Hepatocyte (in vitro differentiated cells): Measurements from ENCODE around the gene DNAJC16. TPM values are rescaled to one million over a fixed set of nuclear protein-coding genes. Genes with fewer than 3 reads are reported as not detected.

Experiments
- DNase-seq: peaks from one replicate; pipeline ENCODE4 v3.0.0-alpha.2; 2016; ENCODE audit warnings: low spot score
- H2AFZ ChIP-seq: fragments of 200-600 bp; sonication (generic); 2 replicates; pipeline ENCODE4 v1.6.0; 2016; ENCODE audit warnings: antibody characterized with exemption, mild to moderate bottlenecking
- H3K27ac ChIP-seq: fragments of 200-600 bp; sonication (generic); 2 replicates; pipeline ENCODE4 v1.5.1; 2016; ENCODE audit warnings: mild to moderate bottlenecking
- H3K27me3 ChIP-seq: fragments of 200-600 bp; sonication (generic); 2 replicates; pipeline ENCODE4 v1.6.1; 2016
- H3K36me3 ChIP-seq: fragments of 200-600 bp; sonication (generic); replicated peaks from 2 replicates; pipeline ENCODE4 v1.5.1; 2016; ENCODE audit warnings: low read depth; ENCODE audit not compliant: insufficient read depth
- H3K4me1 ChIP-seq: fragments of 200-600 bp; sonication (generic); 2 replicates; pipeline ENCODE4 v1.5.1; 2016; ENCODE audit warnings: mild to moderate bottlenecking, moderate library complexity; ENCODE audit not compliant: insufficient read depth
- H3K4me2 ChIP-seq: fragments of 200-600 bp; sonication (generic); 2 replicates; pipeline ENCODE4 v1.6.0; 2016
- H3K4me3 ChIP-seq: fragments of 200-600 bp; sonication (generic); 2 replicates; pipeline ENCODE4 v1.5.1; 2016; ENCODE audit warnings: mild to moderate bottlenecking
- H3K79me2 ChIP-seq: fragments of 200-600 bp; sonication (generic); 2 replicates; pipeline ENCODE4 v1.6.0; 2017; ENCODE audit warnings: mild to moderate bottlenecking
- H3K9me2 ChIP-seq: fragments of 200-600 bp; sonication (generic); replicated peaks from 2 replicates; pipeline ENCODE4 v1.6.0; 2017; ENCODE audit warnings: mild to moderate bottlenecking; ENCODE audit not compliant: insufficient read depth
- H3K9me3 ChIP-seq: fragments of 200-600 bp; sonication (generic); 2 replicates; pipeline ENCODE4 v1.5.1; 2016; ENCODE audit warnings: low read depth, mild to moderate bottlenecking
- H4K20me1 ChIP-seq: fragments of 200-600 bp; sonication (generic); 2 replicates; pipeline ENCODE4 v1.6.0; 2016; ENCODE audit warnings: mild to moderate bottlenecking; ENCODE audit not compliant: insufficient read depth, poor library complexity, severe bottlenecking
- CTCF ChIP-seq: fragments of 200-600 bp; sonication (generic); IDR thresholded peaks from 2 replicates; pipeline ENCODE4 v1.5.1; 2016; ENCODE audit warnings: antibody characterized with exemption, mild to moderate bottlenecking; ENCODE audit not compliant: poor library complexity
- EZH2 ChIP-seq: fragments of 200-600 bp; sonication (generic); IDR thresholded peaks from 2 replicates; pipeline ENCODE4 v1.6.1; 2016; ENCODE audit warnings: antibody characterized with exemption, mild to moderate bottlenecking, borderline replicate concordance
- EZH2phosphoT487 ChIP-seq: fragments of 200-600 bp; sonication (generic); IDR thresholded peaks from one replicate; pipeline ENCODE4 v1.6.1; 2018; ENCODE audit warnings: antibody characterized with exemption, mild to moderate bottlenecking, low read depth, moderate library complexity; ENCODE audit not compliant: unreplicated experiment, severe bottlenecking
- WGBS: methylation state at CpG from one replicate; pipeline ENCODE4 v1.1.6; 2016; ENCODE audit warnings: low lambda C conversion rate; ENCODE audit errors: missing lambda C conversion rate; 5-methylcytosine and 5-hydroxymethylcytosine counted together
- polyA plus RNA-seq: library from polyadenylated mRNA; unstranded; fragments of >200 nt; fragmentation: Nextera tagmentation; extraction: Ambion mirVana; gene quantifications from 2 replicates; pipeline ENCODE4 v1.2.1, GENCODE V29; 2016
- total RNA-seq: library from RNA; depleted of rRNA; stranded (reverse); fragments of >200 nt; gene quantifications from 2 replicates; pipeline ENCODE4 v1.2.3, GENCODE V29; 2014

Gene DNAJC16
- total and polyA plus RNA-seq, 2 experiments from 2014 or later, result 9.6 to 21.1 TPM

- Histone ChIP-seq H3K36me3 (no peaks in the 10 kb centered on the region), H3K79me2 (peaks cover 54% of the 10 kb centered on the region), H3K4me2 (peak overlapping the region; percentile 73), H3K4me3 (peak overlapping the region; percentile 64), H3K27ac (peak overlapping the region; percentile 90), H3K4me1 (peaks cover 11% of the 10 kb centered on the region), H3K9me2 (no peaks in the 10 kb centered on the region), H3K27me3 (no peaks in the 10 kb centered on the region), H4K20me1 (no peaks in the 10 kb centered on the region), H2AFZ (peak overlapping the region; percentile 21), H3K9me3 (no peaks in the 10 kb centered on the region)
- DNase-seq, result peak; percentile 31
- no peak for TF ChIP-seq CTCF
- no peak for TF ChIP-seq EZH2phosphoT487
- no peak for TF ChIP-seq EZH2
- WGBS, result 6% methylated on average over 20 of the region's 40 CpGs
These were observed 1.3 kb upstream of the DNAJC16 start for GRCh38 chr1:15525050-15526020.

- Histone ChIP-seq H3K4me1 (peaks cover 11% of the 10 kb centered on the region), H3K79me2 (peaks cover 50% of the 10 kb centered on the region), H3K36me3 (no peaks in the 10 kb centered on the region), H3K9me3 (no peaks in the 10 kb centered on the region), H3K4me2 (peak overlapping the region; percentile 73), H4K20me1 (no peaks in the 10 kb centered on the region), H3K4me3 (peak overlapping the region; percentile 1), H3K27me3 (no peaks in the 10 kb centered on the region), H2AFZ (peak overlapping the region; percentile 21), H3K9me2 (no peaks in the 10 kb centered on the region), H3K27ac (peak overlapping the region; percentile 90)
- peak; percentile 57 for DNase-seq
- WGBS, result 2% methylated on average over 9 of the region's 9 CpGs
- TF ChIP-seq EZH2 (no peak), CTCF (no peak), EZH2phosphoT487 (no peak)
These were observed 593 bp upstream of the DNAJC16 start for GRCh38 chr1:15526021-15526489.

GRCh38 chr1:15531003-15531402 is 4.4 kb downstream of the DNAJC16 start:
- Histone ChIP-seq H3K4me1 (no peaks in the 10 kb centered on the region), H3K4me2 (no peak overlapping the region), H3K79me2 (peaks cover 35% of the 10 kb centered on the region), H4K20me1 (no peaks in the 10 kb centered on the region), H3K27ac (no peak overlapping the region), H3K36me3 (no peaks in the 10 kb centered on the region), H3K27me3 (no peaks in the 10 kb centered on the region), H3K4me3 (no peak overlapping the region), H3K9me2 (no peaks in the 10 kb centered on the region), H3K9me3 (no peaks in the 10 kb centered on the region), H2AFZ (no peak overlapping the region)
- DNase-seq, result no peak
- TF ChIP-seq CTCF (no peak), EZH2phosphoT487 (no peak), EZH2 (no peak)
- WGBS, result over 99% methylated on average over 4 of the region's 4 CpGs
